Activated CD4-positive, alpha-beta T cell treated with anti-CD3 and anti-CD28 coated beads, Interleukin-10, Interleukin-2, amounts not matched to agents 100 ng/mL and 50 ng/mL, durations not matched to agents 16 hours and 8 hours (primary cell): ENCODE measurements around the gene DECR2.
"Not testable (repeated sequence)": the region's sequence is repeated elsewhere in the genome, so short reads cannot be mapped to it uniquely, and the experiment has no call there.

Experiments used
- DNase-seq: peaks from one replicate; pipeline ENCODE4 v3.0.0-alpha.2; 2020

Gene DECR2, protein sequence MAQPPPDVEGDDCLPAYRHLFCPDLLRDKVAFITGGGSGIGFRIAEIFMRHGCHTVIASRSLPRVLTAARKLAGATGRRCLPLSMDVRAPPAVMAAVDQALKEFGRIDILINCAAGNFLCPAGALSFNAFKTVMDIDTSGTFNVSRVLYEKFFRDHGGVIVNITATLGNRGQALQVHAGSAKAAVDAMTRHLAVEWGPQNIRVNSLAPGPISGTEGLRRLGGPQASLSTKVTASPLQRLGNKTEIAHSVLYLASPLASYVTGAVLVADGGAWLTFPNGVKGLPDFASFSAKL

DNA sequence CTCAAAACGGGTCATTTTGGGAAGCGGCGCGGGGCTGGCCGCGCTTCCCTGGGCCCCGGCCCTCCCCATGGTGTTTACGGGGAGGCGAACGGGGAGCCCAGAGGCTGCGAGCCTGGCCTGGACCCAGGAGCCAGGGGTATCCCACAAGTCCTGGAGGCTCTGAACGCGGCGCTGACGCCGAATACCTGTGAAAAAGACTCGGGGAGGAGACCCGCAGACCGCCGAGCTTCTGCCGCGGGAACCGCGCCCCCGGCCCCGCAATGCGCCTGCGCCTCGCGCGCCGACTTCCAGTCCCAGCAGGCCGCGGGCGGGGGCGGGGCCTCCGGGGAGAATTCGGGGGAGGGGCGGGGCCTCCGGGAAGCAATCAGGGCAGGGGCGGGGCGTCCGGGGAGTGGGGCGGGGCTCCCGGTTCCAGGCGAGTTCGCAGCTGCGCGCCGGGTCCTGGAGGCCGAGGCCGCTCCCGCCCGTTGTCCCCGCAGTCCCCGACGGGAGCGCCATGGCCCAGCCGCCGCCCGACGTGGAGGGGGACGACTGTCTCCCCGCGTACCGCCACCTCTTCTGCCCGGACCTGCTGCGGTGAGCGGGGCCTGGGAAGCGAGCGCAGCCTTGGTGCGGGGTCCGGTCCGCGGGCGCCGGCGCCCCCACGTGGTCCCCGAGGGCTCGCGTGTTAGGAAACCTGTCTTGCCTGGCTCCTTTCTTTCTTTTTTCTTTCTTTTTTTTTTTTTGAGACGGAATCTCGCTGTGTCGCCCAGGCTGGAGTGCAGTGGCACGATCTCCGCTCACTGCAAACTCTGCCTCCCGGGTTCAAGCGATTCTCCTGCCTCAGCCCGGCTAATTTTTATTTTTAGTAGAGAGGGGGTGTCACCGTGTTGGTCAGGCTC, at the start of gene DECR2:
Gene DECR2 (plus strand): TSS at position 418 of the 881 bp plus-strand sequence. CDS start 79 bp downstream, at position 497.
- DNase-seq, result peak; percentile 97

DNA sequence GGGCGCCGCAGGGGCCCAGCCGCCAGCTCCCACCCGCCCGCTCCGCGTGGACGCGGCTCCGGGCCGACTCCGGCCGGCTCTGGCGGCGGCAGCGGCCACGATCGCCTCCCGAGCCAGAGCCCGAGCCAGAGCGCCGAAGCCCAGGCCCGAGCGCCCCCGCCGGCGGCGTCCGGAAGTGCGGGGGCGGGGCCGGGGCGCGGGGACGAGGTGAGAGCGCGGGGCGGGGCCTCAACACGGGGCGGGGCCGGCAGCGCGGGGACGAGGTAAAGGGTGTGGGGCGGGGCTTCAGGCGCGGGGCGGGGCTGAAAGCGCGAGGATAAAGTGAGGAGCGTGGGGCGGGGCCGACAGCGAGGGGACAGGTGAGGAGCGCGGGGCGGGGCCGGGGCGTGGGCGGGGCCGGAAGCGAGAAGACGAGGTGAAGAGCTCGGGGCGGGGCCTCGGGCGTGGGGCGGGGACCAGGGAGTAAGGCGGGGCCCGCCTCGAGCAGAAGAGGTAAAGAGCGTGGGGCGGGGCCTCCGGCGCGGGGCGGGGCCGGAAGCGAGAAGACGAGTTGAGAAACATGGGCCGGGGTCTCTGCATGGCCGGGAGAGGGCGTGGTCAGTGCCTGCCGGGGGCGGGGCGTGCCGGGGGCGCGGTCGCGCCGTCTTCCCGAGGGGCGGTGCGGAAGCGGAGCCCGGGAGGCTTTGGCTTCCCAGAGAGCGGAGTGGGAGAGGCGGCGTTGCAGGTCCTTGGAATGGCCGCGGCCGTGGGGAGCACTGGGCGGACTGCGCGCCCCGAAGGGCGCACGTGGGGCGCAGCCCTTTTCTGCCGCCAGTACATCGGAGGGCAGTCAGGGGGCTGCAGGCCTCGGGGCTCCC, 48.9 kb upstream of the DECR2 start, which contains the start of gene AXIN1:
Gene AXIN1 (minus strand): TSS at position 177 of the 857 bp plus-strand sequence. CDS start 5,698 bp downstream, outside the sequence.
- peak; percentile 99 for DNase-seq

GRCh38 chr16:353404-354290, 48.0 kb upstream of the DECR2 start:
- no peak for DNase-seq

DNA sequence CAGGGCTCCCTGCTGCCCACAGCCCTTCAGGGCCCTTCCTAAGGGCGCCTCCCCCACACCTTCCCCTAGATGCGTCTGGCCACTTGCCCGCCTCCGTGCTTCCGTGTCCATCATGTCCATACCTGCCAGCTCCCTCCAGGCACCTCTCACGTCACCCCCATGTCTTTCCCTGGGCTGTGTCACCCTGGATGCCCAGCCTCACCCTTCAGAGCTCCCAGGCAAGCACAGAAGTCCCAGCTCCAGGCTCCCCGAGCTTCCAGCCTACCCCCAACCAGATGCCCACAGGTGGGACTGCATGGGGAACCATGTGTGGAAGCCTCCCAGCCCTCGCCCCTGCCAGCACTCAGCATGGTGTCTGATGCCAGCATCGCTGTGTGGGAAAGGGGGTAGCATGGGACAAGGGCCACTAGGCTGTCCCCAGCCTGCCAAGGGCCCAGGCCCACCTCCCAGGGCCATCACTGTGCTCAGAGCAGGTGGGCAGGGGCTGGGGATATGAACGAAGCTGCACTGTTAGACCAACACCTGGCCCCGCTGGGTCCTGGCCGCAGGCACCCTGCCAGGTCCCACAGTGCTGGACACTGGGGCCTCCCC, 47.3 kb upstream of the DECR2 start:
- DNase-seq, result no peak

GRCh38 chr16:354971-355461, 46.7 kb upstream of the DECR2 start:
- DNase-seq, result no peak

DNA sequence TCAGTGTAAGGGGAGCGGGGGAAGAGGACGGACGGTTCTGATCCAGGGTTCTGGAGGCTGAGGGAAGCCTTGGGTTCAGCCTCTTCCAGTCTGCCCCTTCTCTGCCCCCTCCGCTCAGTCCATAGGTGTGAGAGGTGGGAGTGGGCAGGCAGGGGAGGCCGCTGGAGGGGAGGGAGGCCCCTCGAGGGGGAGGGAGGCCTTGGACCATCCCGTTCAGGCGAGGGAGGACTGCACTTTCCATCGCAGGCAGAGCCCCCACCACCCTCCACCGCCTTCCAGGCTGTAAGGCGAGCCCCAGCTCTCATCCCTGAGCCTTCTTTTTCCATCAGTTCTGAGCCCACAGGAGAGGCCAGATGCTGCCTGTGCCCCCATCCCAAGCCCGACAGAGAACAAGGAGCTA, 44.9 kb upstream of the DECR2 start:
- no peak for DNase-seq

- no peak for DNase-seq
Measured at GRCh38 chr16:359067-359763, 42.5 kb upstream of the DECR2 start.

- DNase-seq, result no peak
Measured at GRCh38 chr16:359871-360697, 41.6 kb upstream of the DECR2 start.

- DNase-seq, result no peak
Measured at GRCh38 chr16:360698-361336, 40.9 kb upstream of the DECR2 start.

DNA sequence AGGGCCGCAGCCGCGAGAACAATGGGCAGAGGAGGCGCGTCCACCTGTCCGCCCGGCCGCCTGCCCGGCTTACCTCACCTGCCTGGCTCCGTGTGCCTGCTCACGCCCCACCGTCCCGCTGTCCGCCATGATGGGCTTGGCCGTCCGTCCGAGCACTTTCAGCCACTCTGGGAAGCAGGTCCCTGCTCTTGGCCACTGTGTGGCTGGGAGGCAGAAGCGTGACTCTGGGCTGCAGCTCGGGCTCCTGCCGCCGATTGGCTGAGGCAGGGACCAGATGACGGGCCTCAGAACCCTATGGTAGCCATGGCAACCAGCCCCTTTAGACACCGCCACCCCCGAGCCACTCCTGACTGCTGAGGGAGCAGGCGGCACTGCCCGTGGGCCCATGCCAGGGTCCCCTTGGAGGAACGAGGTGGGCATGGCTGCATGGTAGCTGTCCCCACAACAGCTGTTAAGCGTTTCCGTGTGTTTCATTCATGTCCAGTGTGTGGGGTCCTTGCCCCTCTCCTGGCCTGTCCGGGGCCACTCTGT, 40.3 kb upstream of the DECR2 start:
- DNase-seq, result no peak

DNA sequence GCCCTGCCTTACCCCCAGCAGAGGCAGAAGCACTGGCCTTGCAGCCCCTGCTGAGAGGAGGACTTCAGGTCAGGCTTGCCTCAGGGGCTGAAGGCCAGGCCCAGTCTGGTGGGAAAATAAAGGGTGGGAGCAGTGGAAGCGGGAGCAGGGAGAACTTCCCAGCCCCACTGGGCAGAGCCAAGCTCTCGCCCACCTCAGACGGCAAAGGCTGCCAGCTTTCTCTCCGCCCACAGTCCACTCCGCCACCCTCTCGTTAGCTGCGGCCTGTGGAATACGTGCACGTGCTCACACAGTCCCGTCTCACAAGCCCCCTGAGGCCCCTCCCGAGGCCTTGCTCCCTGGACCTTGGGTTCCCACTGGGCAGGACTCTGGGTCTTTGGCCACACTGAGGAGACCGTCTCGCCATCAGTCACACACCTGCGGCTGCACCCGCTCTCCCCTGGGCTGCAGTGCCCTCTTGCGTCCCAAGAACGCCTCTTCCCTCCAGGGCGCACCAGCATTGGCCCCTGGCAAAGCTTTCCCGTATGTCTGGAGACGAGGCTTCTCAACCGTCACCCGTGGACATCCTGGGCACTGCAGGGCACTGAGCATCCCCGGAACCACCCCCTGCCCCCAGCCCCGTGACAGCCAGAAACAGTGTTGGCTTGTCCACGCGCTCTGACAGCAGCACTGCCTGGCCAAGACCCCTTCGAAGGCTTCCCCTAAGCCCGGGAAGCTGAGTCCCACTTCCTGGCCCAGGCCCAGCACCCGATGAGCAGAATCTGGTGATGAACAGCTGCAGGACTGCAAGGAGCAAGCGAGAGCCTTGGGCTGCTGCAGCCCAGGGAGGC, 39.6 kb upstream of the DECR2 start:
- DNase-seq, result peak; percentile 82

DNA sequence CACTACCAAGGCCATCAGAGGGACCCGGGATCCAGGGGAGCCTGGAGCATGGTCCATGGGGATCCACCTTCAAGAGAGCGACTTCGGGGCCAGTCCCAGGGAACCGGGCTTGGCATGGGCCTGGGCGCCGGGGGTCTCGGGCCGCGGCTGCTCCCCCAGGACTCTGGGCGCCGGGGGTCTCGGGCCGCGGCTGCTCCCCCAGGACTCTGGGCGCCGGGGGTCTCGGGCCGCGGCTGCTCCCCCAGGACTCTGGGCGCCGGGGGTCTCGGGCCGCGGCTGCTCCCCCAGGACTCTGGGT, 39.0 kb upstream of the DECR2 start:
- not testable (repeated sequence) for DNase-seq

- no peak for DNase-seq
Measured at GRCh38 chr16:363110-363765, 38.4 kb upstream of the DECR2 start.

DNA sequence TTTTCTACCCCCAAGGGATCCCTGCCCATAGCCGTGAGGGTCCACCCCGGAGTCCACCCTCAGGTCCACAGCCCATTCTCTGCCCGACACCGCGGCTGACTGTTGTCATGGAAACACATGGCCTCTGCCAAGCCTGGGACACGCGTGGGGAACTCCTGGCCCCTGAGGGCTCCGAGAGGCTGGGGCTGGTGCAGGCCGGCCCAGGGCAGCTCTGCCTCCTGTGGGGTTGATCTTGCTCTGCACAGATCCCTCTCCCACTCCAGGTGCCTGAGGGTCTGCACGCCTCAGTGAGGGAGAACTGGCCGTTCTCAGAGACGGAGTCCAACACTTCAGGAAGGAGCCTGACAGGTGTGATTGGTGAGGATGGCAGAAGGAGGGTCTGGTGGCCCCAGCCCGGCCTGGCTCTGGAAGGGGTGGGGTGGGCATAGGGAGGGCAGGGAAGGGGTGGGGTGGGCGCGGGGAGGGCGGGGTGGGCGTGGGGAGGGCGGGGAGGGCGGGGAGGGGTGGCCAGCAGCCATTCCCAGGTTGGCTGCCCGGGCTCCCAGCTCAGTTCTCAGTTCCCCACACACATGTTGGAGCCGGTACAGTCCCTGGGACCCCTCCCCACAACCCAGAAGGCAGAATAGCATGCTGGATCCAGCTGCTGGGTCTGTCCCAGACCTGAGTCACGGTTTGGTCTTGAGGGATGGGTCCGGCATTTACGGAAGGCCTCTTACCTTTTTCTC, 37.8 kb upstream of the DECR2 start:
- DNase-seq, result no peak

DNA sequence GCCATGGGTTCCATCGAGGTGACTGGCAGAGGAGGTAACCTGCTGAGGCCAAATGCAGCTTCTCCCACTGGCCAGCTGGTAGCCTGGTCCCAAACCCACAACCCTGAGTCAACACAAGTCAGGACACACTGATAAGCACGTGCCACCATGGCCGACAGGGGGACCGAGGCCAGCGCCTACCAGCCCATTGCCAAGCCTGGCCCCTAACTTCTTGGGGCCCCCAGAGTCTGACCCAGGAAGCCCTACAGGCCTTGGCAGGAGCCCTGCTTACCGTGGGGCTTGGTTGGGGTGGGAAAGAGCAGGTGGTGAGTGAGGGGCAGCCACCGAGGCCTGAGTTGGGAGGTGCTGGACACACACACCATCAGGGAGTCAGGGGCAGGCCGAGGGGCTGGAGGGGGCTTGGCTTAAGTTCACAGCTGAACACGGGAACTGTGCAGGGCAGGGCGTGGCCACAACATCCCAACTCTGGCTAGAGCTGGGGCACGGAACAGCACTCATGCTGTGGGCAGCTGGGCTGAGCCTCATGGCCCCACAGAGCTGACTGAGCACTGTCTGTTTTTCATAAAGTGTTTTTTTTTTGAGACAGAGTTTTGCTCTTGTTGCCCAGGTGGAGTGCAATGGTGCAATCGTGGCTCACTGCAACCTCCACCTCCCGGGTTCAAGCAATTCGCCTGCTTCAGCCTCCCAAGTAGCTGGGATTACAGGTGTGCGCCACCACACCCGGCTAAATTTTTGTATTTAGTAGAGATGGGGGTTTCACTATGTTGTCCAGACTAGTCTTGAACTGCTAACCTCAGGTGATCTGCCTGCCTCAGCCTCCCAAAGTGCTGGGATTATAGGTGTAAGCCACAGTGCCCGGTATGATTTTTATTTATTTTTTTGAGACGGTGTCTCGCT, 36.8 kb upstream of the DECR2 start:
- no peak for DNase-seq

DNA sequence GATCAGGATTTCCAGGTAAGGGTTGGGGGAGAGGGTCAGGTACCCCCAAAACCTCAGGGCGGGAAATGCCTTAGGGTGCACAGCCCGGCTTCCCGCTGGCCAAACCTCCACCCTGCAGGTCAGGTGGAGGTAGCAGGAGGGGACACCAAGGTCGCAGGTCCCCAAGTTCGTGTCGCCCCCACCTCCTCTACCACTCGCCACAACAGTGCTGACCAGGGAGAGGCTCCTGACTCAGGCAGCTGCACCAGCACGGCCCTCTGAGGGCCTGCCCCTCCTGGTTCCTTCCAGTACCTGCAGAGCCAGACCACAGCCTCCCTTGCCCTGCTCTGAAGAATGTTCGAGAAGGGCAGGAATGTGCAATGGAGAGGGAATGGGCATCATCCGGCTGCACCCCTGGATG, 35.2 kb upstream of the DECR2 start:
- DNase-seq, result no peak
